Measurements from ENCODE around the gene PPCDC.
A peak's percentile ranks its signal among the peaks of the same experiment; 100 is the strongest.

PPCDC gene

GRCh38 chr15:75016431-75016830 lies 7.0 kb upstream of the PPCDC start:
- DNase-seq (ENCODE audit: low spot score), result no peak

GRCh38 chr15:75019916-75020315 lies 3.5 kb upstream of the PPCDC start:
- no peak for DNase-seq (ENCODE audit: low spot score)

- no peak for DNase-seq (ENCODE audit: low spot score)
These were observed 2.0 kb upstream of the PPCDC start for GRCh38 chr15:75021341-75021740.

GRCh38 chr15:75022783-75023180 lies 608 bp upstream of the PPCDC start:
- peak; percentile 46 for DNase-seq (ENCODE audit: low spot score)

GRCh38 chr15:75023872-75024636 lies 664 bp downstream of the PPCDC start:
- no peak for DNase-seq (ENCODE audit: low spot score)

GRCh38 chr15:75025107-75025506 lies 1.7 kb downstream of the PPCDC start:
- no peak for DNase-seq (ENCODE audit: low spot score)

GRCh38 chr15:75025548-75026260 lies 2.3 kb downstream of the PPCDC start:
- DNase-seq (ENCODE audit: low spot score), result no peak

- DNase-seq (ENCODE audit: low spot score), result no peak
These were observed 4.2 kb downstream of the PPCDC start for GRCh38 chr15:75027551-75027950.

GRCh38 chr15:75028991-75029377 lies 5.6 kb downstream of the PPCDC start:
- DNase-seq (ENCODE audit: low spot score), result no peak

- DNase-seq (ENCODE audit: low spot score), result peak; percentile 92
These were observed 6.1 kb downstream of the PPCDC start for GRCh38 chr15:75029378-75030022.

GRCh38 chr15:75030023-75030413 lies 6.6 kb downstream of the PPCDC start:
- DNase-seq (ENCODE audit: low spot score), result no peak

- DNase-seq (ENCODE audit: low spot score), result no peak
These were observed 7.0 kb downstream of the PPCDC start for GRCh38 chr15:75030424-75030823.

- no peak for DNase-seq (ENCODE audit: low spot score)
These were observed 8.5 kb downstream of the PPCDC start for GRCh38 chr15:75031848-75032247.

- no peak for DNase-seq (ENCODE audit: low spot score)
These were observed 9.0 kb downstream of the PPCDC start for GRCh38 chr15:75032395-75032794.

GRCh38 chr15:75033809-75034208 lies 10.4 kb downstream of the PPCDC start:
- DNase-seq (ENCODE audit: low spot score), result no peak

- no peak for DNase-seq (ENCODE audit: low spot score)
These were observed 11.2 kb downstream of the PPCDC start for GRCh38 chr15:75034615-75035014.

GRCh38 chr15:75036212-75036616 lies 12.8 kb downstream of the PPCDC start:
- DNase-seq (ENCODE audit: low spot score), result no peak

- no peak for DNase-seq (ENCODE audit: low spot score)
These were observed 14.3 kb downstream of the PPCDC start for GRCh38 chr15:75037685-75038084.

- no peak for DNase-seq (ENCODE audit: low spot score)
These were observed 14.8 kb downstream of the PPCDC start for GRCh38 chr15:75038231-75038630.

- peak; percentile 64 for DNase-seq (ENCODE audit: low spot score)
These were observed 19.5 kb downstream of the PPCDC start for GRCh38 chr15:75042730-75043508.

GRCh38 chr15:75043509-75044257 lies 20.3 kb downstream of the PPCDC start:
- peak; percentile 78 for DNase-seq (ENCODE audit: low spot score)

All from hematopoietic multipotent progenitor cell treated with erythropoietin and hydrocortisone succinate and interleukin-3 and kit ligand, for 17 days (in vitro differentiated cells).